Ovary (tissue), 9 donors: ENCODE results near the gene PYGO2. TPM values are rescaled to one million over a fixed set of nuclear protein-coding genes. Genes with fewer than 3 reads are reported as not detected.
"Not testable (repeated sequence)": the region's sequence is repeated elsewhere in the genome, so short reads cannot be mapped to it uniquely, and the experiment has no call there.

ENCODE experiments used
- DNase-seq, 5 donors: peaks; one replicate each; pipeline ENCODE4 v3.0.0-alpha.2; 2019 to 2020
- H3K27ac ChIP-seq, 2 donors: fragments of 200-600 bp; one replicate each; pipeline versions ENCODE4 v1.5.1 to v1.8.0; 2019 to 2022
- H3K27me3 ChIP-seq: fragments of 200-600 bp; one replicate; pipeline ENCODE4 v1.8.0; 2022
- H3K36me3 ChIP-seq: fragments of 200-600 bp; sonication (generic); one replicate; pipeline ENCODE4 v1.5.1; 2019
- H3K4me1 ChIP-seq: one replicate; pipeline ENCODE4 v1.8.1; 2013; ENCODE audit warnings: mild to moderate bottlenecking, moderate library complexity; ENCODE audit not compliant: insufficient read depth
- H3K4me3 ChIP-seq: fragments of 200-600 bp; sonication (generic); one replicate; pipeline ENCODE4 v1.5.1; 2017
- H3K9me3 ChIP-seq, 2 donors: fragments of 200-600 bp in 1 of 2; sonication (generic) in 1 of 2; one replicate each; pipeline versions ENCODE4 v1.5.1 to v1.8.1; 2013 to 2019; ENCODE audit warnings: mild to moderate bottlenecking in 1 of 2, moderate library complexity in 1 of 2
- CTCF ChIP-seq, 3 donors: fragments of 450-650 bp in 2 of 3; fragments of 200-600 bp in 1 of 3; IDR thresholded peaks; one replicate each; pipeline versions ENCODE4 v1.5.1 to v1.8.0; 2016 to 2022; ENCODE audit warnings: antibody characterized with exemption in 3 of 3, mild to moderate bottlenecking in 1 of 3
- EP300 ChIP-seq: sonication (generic); formaldehyde crosslinking; IDR thresholded peaks from one replicate; pipeline ENCODE4 v1.6.1; 2017; ENCODE audit warnings: antibody characterized with exemption
- POLR2A ChIP-seq: fragments of 450-650 bp; IDR thresholded peaks from one replicate; pipeline ENCODE4 v1.6.1; 2017; ENCODE audit warnings: antibody characterized with exemption, mild to moderate bottlenecking, moderate library complexity
- WGBS, 3 donors: extraction: QIAGEN DNeasy Blood & Tissue Kit in 1 of 3; methylation state at CpG; one replicate each; pipeline versions ENCODE4 v1.1.5 to v1.1.7; 2013 to 2017; 5-methylcytosine and 5-hydroxymethylcytosine counted together
- intact Hi-C, 4 donors: fragments of 100-400 bp; cut with DNase I; formaldehyde crosslinking; loops; one replicate each; pipeline versions ENCODE4 v1.11.0 to v1.15.1; 2022 to 2023
- polyA plus RNA-seq, 2 donors: library from polyadenylated mRNA; stranded (reverse); fragments of 200-250 nt in 1 of 2; fragments of 350-450 nt in 1 of 2; fragmentation: Illumina TruSeq in 1 of 2; extraction: RNeasy Lipid Tissue Mini Kit (QIAGEN cat#74804) in 1 of 2; gene quantifications; one replicate each; pipeline ENCODE4 v1.2.3, GENCODE V29; 2013 to 2014
- total RNA-seq, 7 donors: library from RNA; depleted of rRNA in 2 of 7; stranded (reverse); fragments of >200 nt in 2 of 7; fragmentation: NEBNext Ultra II Directional in 3 of 7; extraction: Animal tissue kit (Norgen Biotek cat#: 25700) in 3 of 7; gene quantifications; one replicate each; pipeline versions ENCODE4 v1.1.0 to v1.2.4, GENCODE V29; 2016 to 2023
- donor health status: DM: no; HTN: no; CAD: no; lungs with moderate emphysema.
- donor health status: DM: no; HTN: no; CAD: no.
- donor health status: Bipolar disorder and iron deficiency.
- donor health status: DM: yes; HTN: yes; CAD: no.
- donor health status: DM: no; HTN: no; CAD: no.
- donor health status: DM: yes; HTN: yes; CAD: no.

The PYGO2 gene
- total and polyA plus RNA-seq, 9 donors = 17.2 to 53.0 (median 35.2) TPM

DNA sequence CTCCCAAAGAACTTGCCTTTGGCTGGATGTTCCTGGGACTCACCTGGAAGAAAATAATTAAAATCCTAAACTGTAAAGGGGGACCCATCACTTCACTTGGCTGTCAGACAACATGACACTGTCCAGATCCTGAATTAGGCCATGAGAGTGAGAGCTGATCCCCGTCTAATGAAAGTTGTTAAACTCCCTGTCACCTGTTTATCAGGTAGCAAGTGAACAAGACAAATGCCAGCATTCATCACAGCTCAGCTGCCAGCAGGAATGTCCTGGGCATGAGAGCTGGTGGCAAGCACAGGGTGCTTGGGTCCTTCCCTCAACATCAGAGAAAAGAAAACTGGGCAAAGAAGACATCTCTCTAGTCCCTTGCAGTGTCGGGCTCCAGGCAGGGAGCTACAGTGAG, 48.8 kb downstream of the PYGO2 start:
- Histone ChIP-seq H3K4me3 (no peak overlapping the region), H3K9me3 (no peaks in the 10 kb centered on the region), H3K27ac (no peak overlapping the region), H3K36me3 (no peaks in the 10 kb centered on the region), H3K27me3 (no peaks in the 10 kb centered on the region), H3K4me1 (peaks cover 2% of the 10 kb centered on the region)
- WGBS, 3 donors = 93 to 97% (median 93%) methylated on average over 2 of the region's 2 CpGs
- intact Hi-C loops = no loop called here
- DNase-seq = no peak
- TF ChIP-seq EP300 = no peak
- TF ChIP-seq POLR2A = no peak
- no peak for TF ChIP-seq CTCF (IDR thresholded peaks at IDR 0.05)

DNA sequence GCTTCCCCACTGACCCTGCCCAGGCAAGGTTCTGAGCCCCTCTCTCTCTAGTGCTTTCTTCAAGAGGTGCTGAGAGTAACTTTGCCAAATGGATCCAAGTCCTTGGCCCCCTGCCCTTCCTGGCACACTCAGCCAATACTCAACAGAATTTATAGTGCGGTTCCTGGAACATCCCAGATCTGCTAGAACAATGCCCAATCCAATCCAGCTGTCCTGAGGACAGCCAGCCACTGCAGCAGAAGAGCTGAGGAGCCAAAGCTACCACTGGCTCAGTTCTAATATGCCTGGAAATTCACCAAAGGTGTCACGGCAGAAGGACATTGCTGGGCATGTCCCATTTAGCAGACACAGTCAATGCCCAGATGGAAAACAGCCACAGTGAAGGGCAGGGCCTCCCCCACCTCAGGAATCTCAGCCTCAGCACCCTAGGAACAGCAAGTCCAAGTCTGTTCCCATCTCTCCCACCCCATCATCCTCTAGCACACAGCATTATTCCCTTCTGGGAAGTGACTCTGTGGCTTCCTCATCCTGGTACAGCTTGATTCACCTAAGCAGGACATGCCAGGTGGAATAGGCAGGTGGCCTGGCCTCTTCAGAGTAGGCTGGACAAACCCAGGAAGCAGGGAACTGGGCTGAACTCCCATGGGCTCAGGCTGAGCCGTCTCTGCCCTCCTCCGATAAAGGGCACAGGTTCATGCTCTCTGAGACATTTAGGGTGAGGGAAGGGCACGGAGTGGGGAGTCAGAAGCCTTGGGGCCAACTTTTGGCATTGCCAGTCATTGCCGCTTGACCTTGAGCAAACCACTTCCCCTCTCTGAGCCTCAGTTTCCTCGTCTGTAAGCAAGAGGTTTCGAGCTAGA, 49.7 kb downstream of the PYGO2 start:
- no peak overlapping the region for H3K27ac ChIP-seq
- H3K4me1 ChIP-seq = peaks cover 2% of the 10 kb centered on the region
- H3K36me3 ChIP-seq = no peaks in the 10 kb centered on the region
- TF ChIP-seq POLR2A = no peak
- no peak for TF ChIP-seq CTCF (IDR thresholded peaks at IDR 0.05)
- TF ChIP-seq EP300 = no peak
- WGBS, 3 donors = 84 to 88% (median 85%) methylated on average over 8 of the region's 8 CpGs
- DNase-seq = peak in 1 of 5 donors; percentile 56
- no peaks in the 10 kb centered on the region for H3K9me3 ChIP-seq
- H3K27me3 ChIP-seq = no peaks in the 10 kb centered on the region
- H3K4me3 ChIP-seq = no peak overlapping the region
- intact Hi-C loops = no loop called here

DNA sequence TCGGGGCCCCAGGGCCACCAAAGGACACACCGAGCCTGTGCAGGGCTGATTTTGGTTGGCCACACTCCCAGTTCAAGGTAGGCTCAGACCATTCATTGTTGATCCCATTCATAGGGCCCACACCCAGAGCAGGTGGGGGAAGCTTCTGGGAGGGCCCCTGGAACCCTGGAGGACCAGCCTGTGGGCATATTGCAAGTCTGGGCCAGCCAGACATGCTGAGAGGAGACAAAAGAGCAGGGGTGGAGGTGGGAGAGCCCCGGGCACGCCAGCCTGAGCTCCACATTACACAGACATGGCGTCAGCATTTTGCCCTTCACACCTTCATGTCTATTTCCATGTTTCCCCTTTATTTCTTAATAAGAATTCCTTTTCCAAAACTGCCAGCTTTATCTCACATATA, 50.7 kb downstream of the PYGO2 start:
- Histone ChIP-seq H3K4me3 (no peak overlapping the region), H3K27me3 (no peaks in the 10 kb centered on the region), H3K36me3 (no peaks in the 10 kb centered on the region), H3K9me3 (no peaks in the 10 kb centered on the region), H3K27ac (no peak overlapping the region), H3K4me1 (peaks cover 2% of the 10 kb centered on the region)
- DNase-seq = no peak
- WGBS, 3 donors = 89 to 93% (median 89%) methylated on average over 5 of the region's 5 CpGs
- intact Hi-C loops = no loop called here
- TF ChIP-seq POLR2A = no peak
- TF ChIP-seq CTCF (IDR thresholded peaks at IDR 0.05) = no peak
- TF ChIP-seq EP300 = no peak

GRCh38 chr1:154908937-154909336, 52.6 kb downstream of the PYGO2 start:
- H3K27ac ChIP-seq = no peak overlapping the region
- 86 to 92% (median 92%) methylated on average over 5 of the region's 5 CpGs for WGBS, 3 donors
- H3K4me3 ChIP-seq = no peak overlapping the region
- no peaks in the 10 kb centered on the region for H3K36me3 ChIP-seq
- H3K9me3 ChIP-seq = no peaks in the 10 kb centered on the region
- TF ChIP-seq POLR2A (no peak), EP300 (no peak), CTCF (IDR thresholded peaks at IDR 0.05) (no peak)
- intact Hi-C loops = no loop called here
- H3K27me3 ChIP-seq = no peaks in the 10 kb centered on the region
- peaks cover 2% of the 10 kb centered on the region for H3K4me1 ChIP-seq
- DNase-seq = no peak

GRCh38 chr1:154908129-154908528, 53.5 kb downstream of the PYGO2 start:
- H3K4me3 ChIP-seq, H3K4me1 ChIP-seq, H3K9me3 ChIP-seq, intact Hi-C loops, H3K27ac ChIP-seq, H3K27me3 ChIP-seq, H3K36me3 ChIP-seq, DNase-seq: not testable (repeated sequence)
- WGBS, 3 donors = 54 to 64% (median 59%) methylated on average over 3 of the region's 3 CpGs
